Mononuclear cell (primary cell): ENCODE data around the gene DDX42. TPM values are rescaled to one million over a fixed set of nuclear protein-coding genes. Genes with fewer than 3 reads are reported as not detected.
"Not testable (repeated sequence)": the region's sequence is repeated elsewhere in the genome, so short reads cannot be mapped to it uniquely, and the experiment has no call there.

Experiments used
- H3K27me3 ChIP-seq: 2 replicates; pipeline ENCODE4 v1.6.0; 2011; ENCODE audit warnings: low read length, control low read depth; ENCODE audit not compliant: insufficient read depth
- H3K4me1 ChIP-seq: 2 replicates; pipeline ENCODE4 v1.5.1; 2011; ENCODE audit warnings: mild to moderate bottlenecking, low read length, control low read depth; ENCODE audit not compliant: insufficient read depth
- H3K4me3 ChIP-seq: 2 replicates; pipeline ENCODE4 v1.5.1; 2011; ENCODE audit warnings: mild to moderate bottlenecking, low read length, moderate library complexity
- H3K9me3 ChIP-seq: 2 replicates; pipeline ENCODE4 v1.5.1; 2011; ENCODE audit warnings: low read depth, mild to moderate bottlenecking, control low read depth, low read length
- total RNA-seq: library from RNA; depleted of rRNA; stranded (reverse); fragments of >200 nt; gene quantifications from one replicate; pipeline ENCODE4 v1.2.3, GENCODE V29; 2012

The DDX42 gene
- total RNA-seq, 1 donor: 112 TPM

GRCh38 chr17:63835167-63835720 is 61.3 kb downstream of the DDX42 start:
- H3K27me3 ChIP-seq: no peaks in the 10 kb centered on the region
- peaks cover 57% of the 10 kb centered on the region for H3K4me1 ChIP-seq
- H3K9me3 ChIP-seq: no peaks in the 10 kb centered on the region
- no peak overlapping the region for H3K4me3 ChIP-seq

- no peak overlapping the region for H3K4me3 ChIP-seq
- H3K4me1 ChIP-seq: peaks cover 60% of the 10 kb centered on the region
- H3K9me3 ChIP-seq: no peaks in the 10 kb centered on the region
- no peaks in the 10 kb centered on the region for H3K27me3 ChIP-seq
These were observed 62.8 kb downstream of the DDX42 start for GRCh38 chr17:63836811-63837210.

- peaks cover 55% of the 10 kb centered on the region for H3K4me1 ChIP-seq
- H3K9me3 ChIP-seq: no peaks in the 10 kb centered on the region
- H3K4me3 ChIP-seq: no peak overlapping the region
- no peaks in the 10 kb centered on the region for H3K27me3 ChIP-seq
These were observed 63.5 kb downstream of the DDX42 start for GRCh38 chr17:63837480-63837879.

GRCh38 chr17:63837962-63838600 is 64.1 kb downstream of the DDX42 start:
- H3K4me1 ChIP-seq: peaks cover 56% of the 10 kb centered on the region
- H3K27me3 ChIP-seq: no peaks in the 10 kb centered on the region
- no peaks in the 10 kb centered on the region for H3K9me3 ChIP-seq
- H3K4me3 ChIP-seq: no peak overlapping the region

- no peak overlapping the region for H3K4me3 ChIP-seq
- H3K9me3 ChIP-seq: no peaks in the 10 kb centered on the region
- H3K27me3 ChIP-seq: no peaks in the 10 kb centered on the region
- H3K4me1 ChIP-seq: peaks cover 62% of the 10 kb centered on the region
These were observed 64.7 kb downstream of the DDX42 start for GRCh38 chr17:63838631-63839171.

GRCh38 chr17:63840591-63841349 is 66.8 kb downstream of the DDX42 start:
- Histone ChIP-seq H3K27me3 (no peaks in the 10 kb centered on the region), H3K4me3 (peak overlapping the region; percentile 80), H3K4me1 (peaks cover 58% of the 10 kb centered on the region)

GRCh38 chr17:63841350-63842172 is 67.6 kb downstream of the DDX42 start:
- H3K4me1 ChIP-seq: peaks cover 58% of the 10 kb centered on the region
- peak overlapping the region; percentile 80 for H3K4me3 ChIP-seq
- H3K27me3 ChIP-seq: no peaks in the 10 kb centered on the region
- no peaks in the 10 kb centered on the region for H3K9me3 ChIP-seq

More at GRCh38 chr17:63840591-63841349, 66.8 kb downstream of the DDX42 start:
- no peaks in the 10 kb centered on the region for H3K9me3 ChIP-seq

GRCh38 chr17:63842173-63842539 is 68.2 kb downstream of the DDX42 start:
- no peaks in the 10 kb centered on the region for H3K9me3 ChIP-seq
- H3K27me3 ChIP-seq: no peaks in the 10 kb centered on the region
- H3K4me1 ChIP-seq: peaks cover 58% of the 10 kb centered on the region
- H3K4me3 ChIP-seq: peak overlapping the region; percentile 80

- H3K27me3 ChIP-seq: no peaks in the 10 kb centered on the region
- peak within 1 kb of the TSS; percentile 80 for H3K4me3 ChIP-seq
- peaks cover 54% of the 10 kb centered on the region for H3K4me1 ChIP-seq
- H3K9me3 ChIP-seq: no peaks in the 10 kb centered on the region
These were observed 68.8 kb downstream of the DDX42 start, which contains the start of gene SMARCD2 for GRCh38 chr17:63842540-63843386. Gene SMARCD2, minus strand, starts transcription at chr17:63842685. Its CDS starts 11 bp downstream, at chr17:63842674.

- H3K27me3 ChIP-seq, H3K9me3 ChIP-seq: not testable (repeated sequence)
- Histone ChIP-seq H3K4me1 (peaks cover 50% of the 10 kb centered on the region), H3K4me3 (peak overlapping the region; percentile 80)
These were observed 69.5 kb downstream of the DDX42 start for GRCh38 chr17:63843387-63843888.

- H3K4me1 ChIP-seq: peaks cover 49% of the 10 kb centered on the region
- no peaks in the 10 kb centered on the region for H3K27me3 ChIP-seq
- peak overlapping the region; percentile 80 for H3K4me3 ChIP-seq
- no peaks in the 10 kb centered on the region for H3K9me3 ChIP-seq
These were observed 70.1 kb downstream of the DDX42 start for GRCh38 chr17:63843910-63844677.

GRCh38 chr17:63845509-63845908 is 71.5 kb downstream of the DDX42 start:
- H3K4me3 ChIP-seq: no peak overlapping the region
- H3K9me3 ChIP-seq: no peaks in the 10 kb centered on the region
- H3K27me3 ChIP-seq: no peaks in the 10 kb centered on the region
- H3K4me1 ChIP-seq: peaks cover 34% of the 10 kb centered on the region

GRCh38 chr17:63847525-63848249 is 73.7 kb downstream of the DDX42 start:
- no peaks in the 10 kb centered on the region for H3K9me3 ChIP-seq
- H3K4me3 ChIP-seq: no peak overlapping the region
- peaks cover 22% of the 10 kb centered on the region for H3K4me1 ChIP-seq
- H3K27me3 ChIP-seq: no peaks in the 10 kb centered on the region
